GM12873 (cell line): ENCODE measurements around the gene RPF1.

Source experiments
- CTCF ChIP-seq: IDR thresholded peaks from 2 replicates; pipeline ENCODE4 v1.5.1; 2012; ENCODE audit warnings: low read depth, mild to moderate bottlenecking, moderate library complexity, low read length, control low read depth; ENCODE audit not compliant: insufficient read depth; ENCODE audit errors: missing control alignments

RPF1 gene

GRCh38 chr1:84481317-84481716 lies 2.3 kb downstream of the RPF1 start:
- TF ChIP-seq CTCF = no peak

- no peak for TF ChIP-seq CTCF
Observed at GRCh38 chr1:84488107-84488506, 9.0 kb downstream of the RPF1 start.

- no peak for TF ChIP-seq CTCF
Observed at GRCh38 chr1:84489766-84490165, 10.7 kb downstream of the RPF1 start.

- no peak for TF ChIP-seq CTCF
Observed at GRCh38 chr1:84492726-84493125, 13.7 kb downstream of the RPF1 start.

GRCh38 chr1:84493747-84494146 lies 14.7 kb downstream of the RPF1 start:
- no peak for TF ChIP-seq CTCF

GRCh38 chr1:84496498-84496897 lies 17.4 kb downstream of the RPF1 start:
- no peak for TF ChIP-seq CTCF

- TF ChIP-seq CTCF = no peak
Observed at GRCh38 chr1:84497631-84498275, 18.7 kb downstream of the RPF1 start.
